HEK293 (cell line): ENCODE measurements around the gene SCYGR1.

Source experiments
- CTCF ChIA-PET: fragments of 350-600 bp; formaldehyde crosslinking; extraction: SDS; loops from one replicate; lab custom pipeline; 2021; ENCODE audit warnings: antibody characterized with exemption; lab: Yijun Ruan, JAX
- POLR2A ChIA-PET: fragments of 300-600 bp; formaldehyde crosslinking; extraction: SDS; loops from one replicate; lab custom pipeline; 2020; ENCODE audit warnings: antibody characterized with exemption, inconsistent platforms; lab: Yijun Ruan, JAX
- H3K27ac ChIP-seq: fragments of 200-500 bp; sonication (Bioruptor generic); 2 replicates; pipeline ENCODE4 v1.5.1; 2014; ENCODE audit warnings: low read depth, low read length, control low read depth, inconsistent platforms; ENCODE audit errors: extremely low read depth
- H3K36me3 ChIP-seq, 2 experiments: fragments of 200-500 bp in 1 of 2; sonication (Bioruptor generic) in 1 of 2; 1 replicate in 1 of 2; 2 replicates in 1 of 2; pipeline ENCODE4 v1.5.1; 2014 to 2017; ENCODE audit warnings: inconsistent platforms in 2 of 2, low read length in 2 of 2; ENCODE audit not compliant: control insufficient read depth in 2 of 2, insufficient read depth in 1 of 2
- H3K4me1 ChIP-seq: fragments of 200-500 bp; sonication (Bioruptor generic); 2 replicates; pipeline ENCODE4 v1.5.1; 2014; ENCODE audit warnings: mild to moderate bottlenecking, low read length, inconsistent platforms; ENCODE audit not compliant: control insufficient read depth, insufficient read depth
- H3K4me3 ChIP-seq: 2 replicates; pipeline ENCODE4 v1.5.1; 2011; ENCODE audit warnings: low read depth, mild to moderate bottlenecking, control low read depth, low read length, moderate library complexity
- H3K9me3 ChIP-seq: fragments of 200-500 bp; sonication (Bioruptor generic); 2 replicates; pipeline ENCODE4 v1.5.1; 2014; ENCODE audit warnings: low read depth, low read length, inconsistent platforms; ENCODE audit not compliant: control insufficient read depth, insufficient read depth
- KLF8 ChIP-seq: fragments of 450-650 bp; formaldehyde crosslinking; IDR thresholded peaks from 2 replicates; pipeline ENCODE4 v1.5.1; 2016; ENCODE audit warnings: missing biosample characterization, missing genetic modification characterization
- MZF1 ChIP-seq: fragments of 450-650 bp; formaldehyde crosslinking; IDR thresholded peaks from 2 replicates; pipeline ENCODE4 v1.5.1; 2017; ENCODE audit warnings: missing biosample characterization, missing genetic modification characterization, borderline replicate concordance
- RBAK ChIP-seq: fragments of 450-650 bp; formaldehyde crosslinking; IDR thresholded peaks from 2 replicates; pipeline ENCODE4 v1.5.1; 2016; ENCODE audit warnings: missing biosample characterization, missing genetic modification characterization
- SCRT2 ChIP-seq: fragments of 450-650 bp; formaldehyde crosslinking; IDR thresholded peaks from 2 replicates; pipeline ENCODE4 v1.5.1; 2016; ENCODE audit warnings: missing biosample characterization, missing genetic modification characterization
- ZBTB48 ChIP-seq: fragments of 450-650 bp; formaldehyde crosslinking; IDR thresholded peaks from 2 replicates; pipeline ENCODE4 v1.5.1; 2016; ENCODE audit warnings: missing biosample characterization, missing genetic modification characterization
- ZEB2 ChIP-seq: fragments of 450-650 bp; formaldehyde crosslinking; IDR thresholded peaks from 2 replicates; pipeline ENCODE4 v1.5.1; 2016; ENCODE audit warnings: missing biosample characterization, missing genetic modification characterization
- ZFP37 ChIP-seq: fragments of 450-650 bp; formaldehyde crosslinking; IDR thresholded peaks from 2 replicates; pipeline ENCODE4 v1.5.1; 2016; ENCODE audit warnings: missing biosample characterization, missing genetic modification characterization
- ZFP69B ChIP-seq: fragments of 450-650 bp; formaldehyde crosslinking; IDR thresholded peaks from 2 replicates; pipeline ENCODE4 v1.5.1; 2016; ENCODE audit warnings: missing biosample characterization, missing genetic modification characterization
- ZIC2 ChIP-seq: fragments of 450-650 bp; formaldehyde crosslinking; IDR thresholded peaks from 2 replicates; pipeline ENCODE4 v1.5.1; 2016; ENCODE audit warnings: missing biosample characterization, missing genetic modification characterization
- ZNF184 ChIP-seq: fragments of 450-650 bp; IDR thresholded peaks from 2 replicates; pipeline ENCODE4 v1.5.1; 2018; ENCODE audit warnings: missing biosample characterization, mild to moderate bottlenecking, missing genetic modification characterization
- ZNF221 ChIP-seq: fragments of 450-650 bp; formaldehyde crosslinking; IDR thresholded peaks from 2 replicates; pipeline ENCODE4 v1.5.1; 2017; ENCODE audit warnings: missing biosample characterization, missing genetic modification characterization, borderline replicate concordance
- ZNF223 ChIP-seq: fragments of 450-650 bp; formaldehyde crosslinking; IDR thresholded peaks from 2 replicates; pipeline ENCODE4 v1.5.1; 2016; ENCODE audit warnings: missing biosample characterization, missing genetic modification characterization
- ZNF292 ChIP-seq: fragments of 450-650 bp; formaldehyde crosslinking; IDR thresholded peaks from 2 replicates; pipeline ENCODE4 v1.5.1; 2016; ENCODE audit warnings: low read depth, missing biosample characterization, missing genetic modification characterization, borderline replicate concordance
- ZNF416 ChIP-seq: fragments of 450-650 bp; formaldehyde crosslinking; IDR thresholded peaks from 2 replicates; pipeline ENCODE4 v1.5.1; 2016; ENCODE audit warnings: missing biosample characterization, missing genetic modification characterization
- ZNF423 ChIP-seq: fragments of 450-650 bp; formaldehyde crosslinking; IDR thresholded peaks from 2 replicates; pipeline ENCODE4 v1.5.1; 2016; ENCODE audit warnings: missing biosample characterization, missing genetic modification characterization
- ZNF514 ChIP-seq: fragments of 450-650 bp; formaldehyde crosslinking; IDR thresholded peaks from 2 replicates; pipeline ENCODE4 v1.5.1; 2016; ENCODE audit warnings: missing biosample characterization, missing genetic modification characterization
- ZNF521 ChIP-seq: fragments of 450-650 bp; formaldehyde crosslinking; IDR thresholded peaks from 2 replicates; pipeline ENCODE4 v1.5.1; 2017; ENCODE audit warnings: missing biosample characterization, mild to moderate bottlenecking, missing genetic modification characterization
- ZNF747 ChIP-seq: fragments of 450-650 bp; formaldehyde crosslinking; IDR thresholded peaks from 2 replicates; pipeline ENCODE4 v1.5.1; 2016; ENCODE audit warnings: missing biosample characterization, missing genetic modification characterization
- TF ChIP-seq, protein P1 (sequence below): fragments of 450-650 bp; formaldehyde crosslinking; IDR thresholded peaks from 2 replicates; pipeline ENCODE4 v1.5.1; 2017; ENCODE audit warnings: missing biosample characterization, missing genetic modification characterization
- TF ChIP-seq, protein P2 (sequence below): IDR thresholded peaks from 2 replicates; pipeline ENCODE4 v1.6.1; 2011; ENCODE audit warnings: mild to moderate bottlenecking, low read depth, low read length, borderline replicate concordance
- TF ChIP-seq, protein P3 (sequence below): fragments of 450-650 bp; formaldehyde crosslinking; IDR thresholded peaks from 2 replicates; pipeline ENCODE4 v1.5.1; 2016; ENCODE audit warnings: missing biosample characterization, missing genetic modification characterization
- TF ChIP-seq, protein P4 (sequence below): fragments of 450-650 bp; formaldehyde crosslinking; IDR thresholded peaks from 2 replicates; pipeline ENCODE4 v1.5.1; 2016; ENCODE audit warnings: missing biosample characterization, missing genetic modification characterization
- TF ChIP-seq, protein P5 (sequence below): fragments of 450-650 bp; formaldehyde crosslinking; IDR thresholded peaks from 2 replicates; pipeline ENCODE4 v1.5.1; 2016; ENCODE audit warnings: missing biosample characterization, missing genetic modification characterization
- TF ChIP-seq, protein P6 (sequence below): fragments of 450-650 bp; formaldehyde crosslinking; IDR thresholded peaks from 2 replicates; pipeline ENCODE4 v1.5.1; 2016; ENCODE audit warnings: missing biosample characterization, missing genetic modification characterization

Gene SCYGR1

DNA sequence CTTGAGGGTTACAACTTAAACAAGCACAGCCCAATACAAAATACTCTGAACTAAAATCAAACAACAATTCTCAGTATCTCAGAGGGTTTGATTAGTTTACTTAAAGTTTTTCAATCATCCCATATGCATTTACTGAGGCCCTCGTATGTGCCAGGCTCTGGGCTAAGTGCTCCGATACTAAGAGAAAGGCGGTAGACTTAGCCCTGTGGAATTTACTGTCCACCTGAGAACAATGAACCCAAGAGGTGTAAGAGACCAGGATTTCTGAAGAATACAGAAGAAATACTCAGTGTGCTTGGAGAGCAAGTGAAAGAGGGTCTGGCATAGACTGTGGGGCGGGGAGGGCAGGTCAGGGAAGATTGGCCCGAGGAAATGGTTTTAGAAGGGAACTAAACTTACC lies 25.1 kb upstream of the SCYGR1 start:
- Histone ChIP-seq H3K4me1 (no peaks in the 10 kb centered on the region), H3K9me3 (no peaks in the 10 kb centered on the region)
- POLR2A ChIA-PET = no interaction called here
- TF ChIP-seq MZF1 (tag by site-specific recombination) = no peak
- TF ChIP-seq ZBTB48 (tag by site-specific recombination) = no peak
- no peak for TF ChIP-seq ZEB2
- TF ChIP-seq, protein P1, sequence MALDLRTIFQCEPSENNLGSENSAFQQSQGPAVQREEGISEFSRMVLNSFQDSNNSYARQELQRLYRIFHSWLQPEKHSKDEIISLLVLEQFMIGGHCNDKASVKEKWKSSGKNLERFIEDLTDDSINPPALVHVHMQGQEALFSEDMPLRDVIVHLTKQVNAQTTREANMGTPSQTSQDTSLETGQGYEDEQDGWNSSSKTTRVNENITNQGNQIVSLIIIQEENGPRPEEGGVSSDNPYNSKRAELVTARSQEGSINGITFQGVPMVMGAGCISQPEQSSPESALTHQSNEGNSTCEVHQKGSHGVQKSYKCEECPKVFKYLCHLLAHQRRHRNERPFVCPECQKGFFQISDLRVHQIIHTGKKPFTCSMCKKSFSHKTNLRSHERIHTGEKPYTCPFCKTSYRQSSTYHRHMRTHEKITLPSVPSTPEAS = no peak
- TF ChIP-seq ZNF521 (tag by site-specific recombination) = no peak
- TF ChIP-seq ZNF221 (tag by site-specific recombination) = no peak
- TF ChIP-seq SCRT2 = no peak
- TF ChIP-seq RBAK (tag by site-specific recombination) = no peak
- TF ChIP-seq, protein P2, sequence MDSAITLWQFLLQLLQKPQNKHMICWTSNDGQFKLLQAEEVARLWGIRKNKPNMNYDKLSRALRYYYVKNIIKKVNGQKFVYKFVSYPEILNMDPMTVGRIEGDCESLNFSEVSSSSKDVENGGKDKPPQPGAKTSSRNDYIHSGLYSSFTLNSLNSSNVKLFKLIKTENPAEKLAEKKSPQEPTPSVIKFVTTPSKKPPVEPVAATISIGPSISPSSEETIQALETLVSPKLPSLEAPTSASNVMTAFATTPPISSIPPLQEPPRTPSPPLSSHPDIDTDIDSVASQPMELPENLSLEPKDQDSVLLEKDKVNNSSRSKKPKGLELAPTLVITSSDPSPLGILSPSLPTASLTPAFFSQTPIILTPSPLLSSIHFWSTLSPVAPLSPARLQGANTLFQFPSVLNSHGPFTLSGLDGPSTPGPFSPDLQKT = no peak
- TF ChIP-seq, protein P3, sequence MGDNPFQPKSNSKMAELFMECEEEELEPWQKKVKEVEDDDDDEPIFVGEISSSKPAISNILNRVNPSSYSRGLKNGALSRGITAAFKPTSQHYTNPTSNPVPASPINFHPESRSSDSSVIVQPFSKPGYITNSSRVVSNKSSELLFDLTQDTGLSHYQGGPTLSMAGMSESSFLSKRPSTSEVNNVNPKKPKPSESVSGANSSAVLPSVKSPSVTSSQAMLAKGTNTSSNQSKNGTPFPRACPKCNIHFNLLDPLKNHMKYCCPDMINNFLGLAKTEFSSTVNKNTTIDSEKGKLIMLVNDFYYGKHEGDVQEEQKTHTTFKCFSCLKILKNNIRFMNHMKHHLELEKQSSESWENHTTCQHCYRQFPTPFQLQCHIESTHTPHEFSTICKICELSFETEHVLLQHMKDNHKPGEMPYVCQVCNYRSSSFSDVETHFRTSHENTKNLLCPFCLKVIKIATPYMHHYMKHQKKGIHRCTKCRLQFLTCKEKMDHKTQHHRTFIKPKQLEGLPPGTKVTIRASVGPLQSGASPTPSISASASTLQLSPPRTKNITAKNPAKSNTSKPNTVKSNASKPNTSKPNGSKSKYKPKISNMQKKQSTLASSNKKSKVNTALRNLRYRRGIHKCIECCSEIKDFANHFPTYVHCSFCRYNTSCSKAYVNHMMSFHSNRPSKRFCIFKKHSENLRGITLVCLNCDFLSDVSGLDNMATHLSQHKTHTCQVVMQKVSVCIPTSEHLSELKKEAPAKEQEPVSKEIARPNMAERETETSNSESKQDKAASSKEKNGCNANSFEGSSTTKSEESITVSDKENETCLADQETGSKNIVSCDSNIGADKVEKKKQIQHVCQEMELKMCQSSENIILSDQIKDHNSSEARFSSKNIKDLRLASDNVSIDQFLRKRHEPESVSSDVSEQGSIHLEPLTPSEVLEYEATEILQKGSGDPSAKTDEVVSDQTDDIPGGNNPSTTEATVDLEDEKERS = no peak
- TF ChIP-seq ZIC2 (tag by site-specific recombination) = no peak
- TF ChIP-seq ZFP69B = no peak
- TF ChIP-seq, all 188 proteins: peak for 0
- Histone ChIP-seq H3K4me3 (no peak overlapping the region), H3K36me3 (no peaks in the 10 kb centered on the region), H3K27ac (no peak overlapping the region)
- CTCF ChIA-PET = interaction anchor here (0.8 to 1.1 kb wide), 2 partner anchors 108 to 353 kb away, joined by 5 to 6 read pairs; no protein-coding TSS in a partner anchor

DNA sequence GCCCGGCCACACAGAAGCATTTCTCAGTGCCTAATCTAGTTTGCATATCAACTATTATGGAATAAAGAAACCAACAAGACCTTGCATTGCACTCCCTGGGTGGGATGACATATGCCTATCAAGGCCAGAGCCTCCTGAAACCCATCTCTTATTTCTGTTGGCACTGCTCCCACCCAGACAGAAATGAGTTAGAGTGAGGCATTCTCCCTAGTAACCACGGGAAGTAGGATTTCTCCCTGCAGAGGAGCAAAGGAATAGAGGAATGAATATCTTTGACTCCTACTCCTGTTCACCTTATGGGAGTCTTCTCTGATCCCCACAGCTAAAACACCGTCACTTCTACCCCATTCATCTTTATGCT lies 24.2 kb upstream of the SCYGR1 start:
- ChIA-PET POLR2A (no interaction called here), CTCF (interaction anchor here (1.1 kb wide), 1 partner anchor 156 kb away, joined by 3 read pairs; no protein-coding TSS in a partner anchor)
- H3K36me3 ChIP-seq = no peaks in the 10 kb centered on the region
- no peak overlapping the region for H3K4me3 ChIP-seq
- H3K9me3 ChIP-seq = no peaks in the 10 kb centered on the region
- H3K27ac ChIP-seq = no peak overlapping the region
- H3K4me1 ChIP-seq = no peaks in the 10 kb centered on the region
- no peak for TF ChIP-seq ZNF223 (tag by site-specific recombination)
- TF ChIP-seq ZNF747 (tag by site-specific recombination) = no peak
- TF ChIP-seq, protein P4, sequence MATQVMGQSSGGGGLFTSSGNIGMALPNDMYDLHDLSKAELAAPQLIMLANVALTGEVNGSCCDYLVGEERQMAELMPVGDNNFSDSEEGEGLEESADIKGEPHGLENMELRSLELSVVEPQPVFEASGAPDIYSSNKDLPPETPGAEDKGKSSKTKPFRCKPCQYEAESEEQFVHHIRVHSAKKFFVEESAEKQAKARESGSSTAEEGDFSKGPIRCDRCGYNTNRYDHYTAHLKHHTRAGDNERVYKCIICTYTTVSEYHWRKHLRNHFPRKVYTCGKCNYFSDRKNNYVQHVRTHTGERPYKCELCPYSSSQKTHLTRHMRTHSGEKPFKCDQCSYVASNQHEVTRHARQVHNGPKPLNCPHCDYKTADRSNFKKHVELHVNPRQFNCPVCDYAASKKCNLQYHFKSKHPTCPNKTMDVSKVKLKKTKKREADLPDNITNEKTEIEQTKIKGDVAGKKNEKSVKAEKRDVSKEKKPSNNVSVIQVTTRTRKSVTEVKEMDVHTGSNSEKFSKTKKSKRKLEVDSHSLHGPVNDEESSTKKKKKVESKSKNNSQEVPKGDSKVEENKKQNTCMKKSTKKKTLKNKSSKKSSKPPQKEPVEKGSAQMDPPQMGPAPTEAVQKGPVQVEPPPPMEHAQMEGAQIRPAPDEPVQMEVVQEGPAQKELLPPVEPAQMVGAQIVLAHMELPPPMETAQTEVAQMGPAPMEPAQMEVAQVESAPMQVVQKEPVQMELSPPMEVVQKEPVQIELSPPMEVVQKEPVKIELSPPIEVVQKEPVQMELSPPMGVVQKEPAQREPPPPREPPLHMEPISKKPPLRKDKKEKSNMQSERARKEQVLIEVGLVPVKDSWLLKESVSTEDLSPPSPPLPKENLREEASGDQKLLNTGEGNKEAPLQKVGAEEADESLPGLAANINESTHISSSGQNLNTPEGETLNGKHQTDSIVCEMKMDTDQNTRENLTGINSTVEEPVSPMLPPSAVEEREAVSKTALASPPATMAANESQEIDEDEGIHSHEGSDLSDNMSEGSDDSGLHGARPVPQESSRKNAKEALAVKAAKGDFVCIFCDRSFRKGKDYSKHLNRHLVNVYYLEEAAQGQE (tag by site-specific recombination) = no peak
- TF ChIP-seq ZNF416 = no peak
- no peak for TF ChIP-seq ZFP37 (tag by site-specific recombination)
- no peak for TF ChIP-seq ZNF184 (tag by site-specific recombination)
- no peak for TF ChIP-seq KLF8 (tag by site-specific recombination)
- TF ChIP-seq, protein P5, sequence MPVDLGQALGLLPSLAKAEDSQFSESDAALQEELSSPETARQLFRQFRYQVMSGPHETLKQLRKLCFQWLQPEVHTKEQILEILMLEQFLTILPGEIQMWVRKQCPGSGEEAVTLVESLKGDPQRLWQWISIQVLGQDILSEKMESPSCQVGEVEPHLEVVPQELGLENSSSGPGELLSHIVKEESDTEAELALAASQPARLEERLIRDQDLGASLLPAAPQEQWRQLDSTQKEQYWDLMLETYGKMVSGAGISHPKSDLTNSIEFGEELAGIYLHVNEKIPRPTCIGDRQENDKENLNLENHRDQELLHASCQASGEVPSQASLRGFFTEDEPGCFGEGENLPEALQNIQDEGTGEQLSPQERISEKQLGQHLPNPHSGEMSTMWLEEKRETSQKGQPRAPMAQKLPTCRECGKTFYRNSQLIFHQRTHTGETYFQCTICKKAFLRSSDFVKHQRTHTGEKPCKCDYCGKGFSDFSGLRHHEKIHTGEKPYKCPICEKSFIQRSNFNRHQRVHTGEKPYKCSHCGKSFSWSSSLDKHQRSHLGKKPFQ (tag by site-specific recombination) = no peak
- no peak for TF ChIP-seq ZEB2
- no peak for TF ChIP-seq ZNF423 (tag by site-specific recombination)
- no peak for TF ChIP-seq ZNF514 (tag by site-specific recombination)
- TF ChIP-seq, protein P6, sequence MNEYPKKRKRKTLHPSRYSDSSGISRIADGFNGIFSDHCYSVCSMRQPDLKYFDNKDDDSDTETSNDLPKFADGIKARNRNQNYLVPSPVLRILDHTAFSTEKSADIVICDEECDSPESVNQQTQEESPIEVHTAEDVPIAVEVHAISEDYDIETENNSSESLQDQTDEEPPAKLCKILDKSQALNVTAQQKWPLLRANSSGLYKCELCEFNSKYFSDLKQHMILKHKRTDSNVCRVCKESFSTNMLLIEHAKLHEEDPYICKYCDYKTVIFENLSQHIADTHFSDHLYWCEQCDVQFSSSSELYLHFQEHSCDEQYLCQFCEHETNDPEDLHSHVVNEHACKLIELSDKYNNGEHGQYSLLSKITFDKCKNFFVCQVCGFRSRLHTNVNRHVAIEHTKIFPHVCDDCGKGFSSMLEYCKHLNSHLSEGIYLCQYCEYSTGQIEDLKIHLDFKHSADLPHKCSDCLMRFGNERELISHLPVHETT (tag by site-specific recombination) = no peak
- TF ChIP-seq ZNF292 = no peak
